Measurements from ENCODE around the gene SUCO.
"Not testable (repeated sequence)": the region's sequence is repeated elsewhere in the genome, so short reads cannot be mapped to it uniquely, and the experiment has no call there.

SUCO gene

DNA sequence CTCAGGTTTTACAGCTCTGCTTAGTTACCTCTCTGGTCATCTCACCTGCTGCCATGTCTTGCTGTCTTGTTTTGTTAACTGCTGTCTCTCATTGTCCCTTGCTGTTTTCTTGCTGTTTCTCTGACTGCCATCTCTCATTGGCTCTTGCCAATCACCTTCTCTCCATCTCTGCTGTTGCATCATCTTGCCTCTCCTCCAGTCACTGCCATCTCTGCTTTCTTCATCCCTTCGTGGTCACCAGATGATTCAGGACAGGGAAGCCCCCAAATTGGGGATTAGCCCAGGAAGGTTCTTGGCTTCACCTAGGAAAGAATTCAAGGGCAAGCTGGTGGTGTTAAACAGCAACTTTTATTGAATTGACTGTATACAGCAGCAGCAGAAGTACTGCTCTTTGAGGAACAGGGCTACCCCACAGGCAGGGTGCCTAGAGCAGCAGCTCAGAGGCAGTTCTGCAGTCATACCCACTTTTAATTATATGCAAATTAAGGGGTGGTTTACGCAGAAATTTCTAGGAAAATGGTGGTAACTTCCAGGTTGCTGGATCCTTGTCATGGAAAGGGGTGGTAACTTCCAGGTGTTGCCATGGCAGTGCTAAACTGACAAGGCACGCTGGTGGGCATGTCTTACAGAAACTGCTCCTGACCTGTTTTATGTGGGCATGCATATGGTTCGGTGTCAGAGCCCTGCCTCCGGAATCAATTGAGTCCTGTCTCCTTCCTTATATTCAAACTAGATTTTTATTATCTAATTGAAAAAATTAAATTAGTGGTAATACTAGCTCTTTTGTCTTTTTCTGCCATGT, 33.4 kb downstream of the SUCO start:
- DNase-seq (ENCODE audit: low read depth), result no peak

- no peak for DNase-seq (ENCODE audit: low read depth)
Observed at GRCh38 chr1:172567720-172568119, 34.8 kb downstream of the SUCO start.

GRCh38 chr1:172574080-172574479, 41.1 kb downstream of the SUCO start:
- no peak for DNase-seq (ENCODE audit: low read depth)

DNA sequence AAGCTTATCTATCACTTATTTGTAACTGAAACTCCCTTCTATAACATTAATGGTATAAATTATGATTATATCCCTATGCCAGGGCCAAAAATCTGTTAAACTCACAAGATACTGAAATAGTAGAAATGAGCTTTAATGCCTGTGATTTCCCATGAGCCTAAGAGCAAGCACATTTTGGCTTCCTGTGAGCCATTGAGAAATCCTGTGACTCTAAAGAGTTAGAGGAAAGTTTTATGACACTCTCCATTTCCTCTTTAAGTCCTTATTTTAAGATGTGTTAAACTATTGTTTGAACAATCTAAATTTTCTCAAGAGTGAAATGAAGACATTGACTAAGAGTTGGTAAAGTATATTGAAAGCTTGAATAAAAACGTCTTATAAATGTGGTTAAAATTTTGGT, 45.6 kb downstream of the SUCO start:
- no peak for DNase-seq (ENCODE audit: low read depth)

DNA sequence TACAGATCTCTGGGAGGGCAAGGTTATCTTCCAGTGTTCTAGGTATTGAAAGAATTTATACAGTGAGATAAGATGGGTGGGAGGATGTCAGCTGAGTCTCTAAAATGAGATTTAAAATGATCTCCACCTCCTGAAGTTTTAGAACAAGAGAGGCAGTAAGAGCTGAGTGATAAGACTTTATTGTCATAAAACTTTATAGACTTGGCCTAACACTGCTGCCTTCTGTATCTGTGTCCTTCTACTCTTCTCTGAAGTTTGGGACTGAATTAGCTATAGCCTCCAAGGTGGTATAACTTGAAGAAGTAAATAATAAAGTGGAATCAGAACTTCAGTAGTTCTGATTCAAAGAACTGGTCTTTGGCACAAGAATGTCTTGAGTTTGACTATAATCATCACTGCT, 48.3 kb downstream of the SUCO start:
- no peak for DNase-seq (ENCODE audit: low read depth)

- DNase-seq (ENCODE audit: low read depth), result no peak
Observed at GRCh38 chr1:172581779-172582178, 48.8 kb downstream of the SUCO start.

DNA sequence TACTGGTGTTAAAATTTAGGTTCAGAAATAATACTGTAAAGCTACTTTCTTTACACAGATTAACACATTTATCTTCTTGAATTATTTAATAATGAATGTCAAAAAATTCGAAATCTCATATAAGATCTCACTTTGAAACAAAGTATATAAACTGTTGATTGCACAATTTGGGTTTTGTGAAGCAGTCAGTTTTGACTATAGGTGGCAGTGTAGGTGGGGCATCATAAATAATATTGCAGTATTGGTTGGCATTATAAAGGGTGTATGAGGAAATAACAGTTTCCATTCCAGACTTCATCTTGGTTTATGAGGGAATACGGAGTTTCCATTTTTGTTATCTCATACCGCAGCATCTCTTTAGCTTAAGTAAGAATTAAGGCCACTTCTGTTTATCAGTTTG, 49.9 kb downstream of the SUCO start:
- no peak for DNase-seq (ENCODE audit: low read depth)

GRCh38 chr1:172585348-172585747, 52.4 kb downstream of the SUCO start:
- DNase-seq (ENCODE audit: low read depth), result no peak

DNA sequence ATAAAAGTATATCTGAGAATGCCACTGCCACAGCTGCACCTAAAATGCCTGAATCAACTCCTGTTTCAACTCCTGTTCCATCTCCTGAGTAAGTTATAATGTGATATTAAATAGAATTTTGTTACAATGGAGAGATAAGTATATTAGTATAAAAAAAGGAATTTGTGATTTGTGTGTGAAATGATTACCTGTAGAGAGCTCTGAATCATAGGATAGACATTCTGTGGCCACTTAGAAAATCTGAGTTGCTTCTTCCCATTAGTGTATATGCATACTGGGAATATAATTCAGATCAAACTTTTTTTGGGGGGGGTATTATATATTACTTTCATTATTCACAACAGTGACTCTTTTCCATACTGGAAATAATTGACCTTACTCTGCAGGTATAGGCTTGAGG, 52.9 kb downstream of the SUCO start:
- no peak for DNase-seq (ENCODE audit: low read depth)

GRCh38 chr1:172588296-172589291, 55.6 kb downstream of the SUCO start:
- DNase-seq (ENCODE audit: low read depth), result no peak

DNA sequence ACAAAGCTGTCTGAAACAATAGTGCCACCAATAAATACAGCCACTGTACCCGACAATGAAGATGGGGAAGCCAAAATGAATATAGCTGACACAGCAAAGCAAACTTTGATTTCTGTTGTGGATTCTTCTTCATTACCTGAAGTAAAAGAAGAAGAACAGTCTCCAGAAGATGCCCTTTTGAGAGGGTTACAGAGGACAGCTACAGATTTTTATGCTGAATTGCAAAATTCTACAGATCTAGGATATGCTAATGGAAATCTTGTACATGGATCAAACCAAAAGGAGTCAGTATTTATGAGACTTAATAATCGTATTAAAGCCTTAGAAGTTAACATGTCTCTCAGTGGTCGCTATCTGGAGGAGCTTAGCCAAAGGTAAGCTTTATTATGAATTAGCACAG, 56.6 kb downstream of the SUCO start:
- no peak for DNase-seq (ENCODE audit: low read depth)

DNA sequence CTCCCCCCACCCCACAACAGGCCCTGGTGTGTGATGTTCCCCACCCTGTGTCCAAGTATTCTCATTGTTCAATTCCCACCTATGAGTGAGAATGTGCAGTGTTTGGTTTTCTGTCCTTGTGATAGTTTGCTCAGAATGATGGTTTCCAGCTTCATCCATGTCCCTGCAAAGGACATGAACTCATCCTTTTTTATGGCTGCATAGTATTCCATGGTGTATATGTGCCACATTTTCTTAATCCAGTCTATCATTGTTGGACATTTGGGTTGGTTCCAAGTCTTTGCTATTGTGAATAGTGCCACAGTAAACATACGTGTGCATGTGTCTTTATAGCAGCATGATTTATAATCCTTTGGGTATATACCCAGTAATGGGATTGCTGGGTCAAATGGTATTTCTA, 58.5 kb downstream of the SUCO start:
- not testable (repeated sequence) for DNase-seq (ENCODE audit: low read depth)

DNA sequence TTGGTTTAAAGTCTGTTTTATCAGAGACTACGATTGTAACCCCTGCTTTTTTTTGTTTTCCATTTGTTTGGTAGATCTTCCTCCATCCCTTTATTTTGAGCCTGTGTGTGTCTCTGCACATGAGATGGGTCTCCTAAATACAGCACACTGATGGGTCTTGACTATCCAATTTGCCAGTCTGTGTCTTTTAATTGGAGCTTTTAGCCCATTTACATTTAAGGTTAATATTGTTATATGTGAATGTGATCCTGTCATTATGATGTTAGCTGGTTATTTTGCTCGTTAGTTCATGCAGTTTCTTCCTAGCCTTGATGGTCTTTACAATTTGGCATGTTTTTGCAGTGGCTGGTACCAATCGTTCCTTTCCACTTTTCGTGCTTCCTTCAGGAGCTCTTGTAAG, 62.1 kb downstream of the SUCO start:
- not testable (repeated sequence) for DNase-seq (ENCODE audit: low read depth)

GRCh38 chr1:172596782-172597181, 63.8 kb downstream of the SUCO start:
- not testable (repeated sequence) for DNase-seq (ENCODE audit: low read depth)

GRCh38 chr1:172599912-172600311, 67.0 kb downstream of the SUCO start:
- DNase-seq (ENCODE audit: low read depth), result no peak

- no peak for DNase-seq (ENCODE audit: low read depth)
Observed at GRCh38 chr1:172600615-172601014, 67.7 kb downstream of the SUCO start.

- DNase-seq (ENCODE audit: low read depth), result no peak
Observed at GRCh38 chr1:172601046-172601630, 68.2 kb downstream of the SUCO start.

DNA sequence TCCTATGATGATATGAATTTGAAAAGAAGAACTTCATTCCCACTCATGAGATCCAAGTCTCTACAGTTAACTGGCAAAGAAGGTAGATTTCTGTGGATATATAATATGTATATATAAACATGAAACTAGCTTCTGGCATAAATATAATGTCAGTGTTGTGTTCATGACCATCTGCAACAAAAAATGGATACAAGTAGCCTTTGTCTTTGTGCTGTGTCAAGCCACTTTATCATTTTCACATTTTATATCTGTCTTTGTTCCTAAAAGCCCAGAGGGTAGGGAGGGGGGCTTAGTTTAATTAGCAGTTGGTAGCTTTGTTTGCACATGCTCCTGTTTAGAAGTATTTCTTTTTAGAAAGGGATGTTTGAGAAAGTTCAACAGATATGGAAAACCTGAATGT, 69.8 kb downstream of the SUCO start:
- DNase-seq (ENCODE audit: low read depth), result no peak

DNA sequence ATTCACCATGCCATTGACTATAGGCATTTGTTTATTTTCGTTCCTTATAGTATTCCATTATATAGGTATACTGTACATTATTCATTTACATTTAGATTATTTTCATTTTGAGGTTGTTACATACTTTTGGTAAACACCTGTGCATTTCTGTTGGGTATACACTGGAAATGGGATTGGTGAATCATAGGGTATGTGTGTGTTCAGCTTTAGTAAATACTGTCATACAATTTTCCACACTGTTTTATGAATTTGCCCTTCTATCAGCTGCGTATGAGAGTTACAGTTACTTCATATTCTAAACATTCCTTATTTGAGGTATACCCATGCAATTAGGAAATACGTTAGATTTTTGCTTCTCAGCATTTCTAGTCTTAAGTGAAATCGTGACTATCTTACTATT, 70.9 kb downstream of the SUCO start:
- DNase-seq (ENCODE audit: low read depth), result no peak

GRCh38 chr1:172605641-172606040, 72.7 kb downstream of the SUCO start:
- no peak for DNase-seq (ENCODE audit: low read depth)

DNA sequence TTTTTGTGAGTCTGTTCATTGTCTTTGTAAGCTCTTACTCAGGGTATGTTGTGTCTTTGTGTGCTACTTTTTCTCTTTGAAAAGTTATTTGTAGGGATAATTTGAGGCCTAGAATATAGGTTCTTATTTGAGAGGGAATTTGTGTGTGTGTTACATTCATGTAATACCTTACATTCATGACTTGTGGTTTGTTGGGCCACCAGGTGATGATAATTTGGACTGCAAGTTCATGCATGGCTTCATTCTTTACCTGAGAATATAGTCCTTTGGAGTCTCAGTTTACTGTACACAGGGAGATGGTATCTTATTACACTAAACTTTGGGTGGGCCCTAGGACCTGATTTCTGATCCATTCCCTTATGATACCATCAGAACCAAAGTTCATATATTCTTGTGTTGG, 74.2 kb downstream of the SUCO start:
- no peak for DNase-seq (ENCODE audit: low read depth)

GRCh38 chr1:172608098-172608601, 75.2 kb downstream of the SUCO start:
- no peak for DNase-seq (ENCODE audit: low read depth)

DNA sequence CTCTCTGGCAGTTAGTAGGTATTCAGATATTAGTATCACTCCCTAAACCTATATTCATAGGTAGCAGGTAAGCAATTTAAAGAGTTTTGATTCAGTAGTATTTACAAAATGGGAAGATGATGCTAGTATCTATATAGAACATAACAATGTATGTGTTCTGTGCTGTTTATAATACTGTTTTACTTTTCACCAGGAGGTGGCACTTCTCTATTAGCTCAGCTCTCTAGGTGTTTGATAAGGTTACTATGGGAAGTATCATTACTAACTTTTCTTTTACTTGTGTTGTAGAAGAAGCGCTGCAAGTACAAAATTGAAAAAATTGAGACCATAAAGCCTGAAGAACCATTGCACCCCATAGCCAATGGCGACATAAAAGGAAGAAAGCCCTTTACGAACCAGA, 76.6 kb downstream of the SUCO start:
- no peak for DNase-seq (ENCODE audit: low read depth)

All from stimulated activated CD8-positive, alpha-beta memory T cell treated with anti-CD3 and anti-CD28 coated beads, Interleukin-15, amount 100 ng/mL, for 1 hour (primary cell).